CD4-positive, CD25-positive, alpha-beta regulatory T cell (primary cell): ENCODE data around the gene SLC35D2. TPM values are rescaled to one million over a fixed set of nuclear protein-coding genes. Genes with fewer than 3 reads are reported as not detected.

Experiments
- polyA plus RNA-seq, 4 donors: library from polyadenylated mRNA; unstranded; fragments of 300-500 nt; fragmentation: Illumina TruSeq; gene quantifications; one replicate each; pipeline ENCODE4 v1.2.3, GENCODE V29; 2021
- total RNA-seq: library from RNA; stranded (reverse); gene quantifications from one replicate; pipeline ENCODE4 v1.2.3, GENCODE V29; 2022

SLC35D2 gene
- total and polyA plus RNA-seq, 5 donors from 2014 or later = 22.5 to 41.8 (median 36.0) TPM

Other genes starting within 250 kb of the SLC35D2 start
- gene HSD17B3, start 81.5 kb downstream of the SLC35D2 start, total RNA-seq = 1.5 TPM
- gene HSD17B3, start 81.5 kb downstream of the SLC35D2 start, polyA plus RNA-seq = not detected
- 8.8 TPM for gene ZNF367, start 34.7 kb upstream of the SLC35D2 start, total RNA-seq
- 1 to 10 TPM; 1.1 to 1.6 (median 1.4) TPM for gene ZNF367, start 34.7 kb upstream of the SLC35D2 start, polyA plus RNA-seq
- 21.5 TPM for gene HABP4, start 66.5 kb upstream of the SLC35D2 start, total RNA-seq
- gene HABP4, start 66.5 kb upstream of the SLC35D2 start, polyA plus RNA-seq = 10 to 100 TPM; 19.8 to 25.5 (median 21.0) TPM
- gene CDC14B, start 236.1 kb upstream of the SLC35D2 start, total RNA-seq = 7.1 TPM
- 10 to 100 TPM in 2 of 4 donors, 1 to 10 TPM in 2; 7.4 to 17.7 (median 10.1) TPM for gene CDC14B, start 236.1 kb upstream of the SLC35D2 start, polyA plus RNA-seq